H1 (cell line): ENCODE results near the gene SEC61B.

Experiments used
- CEBPB ChIP-seq: IDR thresholded peaks from 2 replicates; pipeline ENCODE4 v1.6.1; 2012; ENCODE audit warnings: low read depth, low read length
- CTCF ChIP-seq, 3 experiments: IDR thresholded peaks; 1 replicate in 2 of 3; 2 replicates in 1 of 3; pipeline versions ENCODE4 v1.5.1 to v1.6.1; 2011; ENCODE audit warnings: low read length in 3 of 3, mild to moderate bottlenecking in 3 of 3, inconsistent platforms in 2 of 3, low read depth in 1 of 3, moderate library complexity in 1 of 3; ENCODE audit not compliant: insufficient read depth in 1 of 3; ENCODE audit errors: control extremely low read depth in 1 of 3
- MAFK ChIP-seq: IDR thresholded peaks from 2 replicates; pipeline ENCODE4 v1.6.1; 2012; ENCODE audit warnings: low read depth, mild to moderate bottlenecking, improper control_type of control experiment, low read length
- NANOG ChIP-seq: IDR thresholded peaks from 2 replicates; pipeline ENCODE4 v1.6.1; 2011; ENCODE audit warnings: low read length, low read depth, mild to moderate bottlenecking, inconsistent platforms; ENCODE audit not compliant: insufficient read depth, poor library complexity, severe bottlenecking

GRCh38 chr9:99185934-99186333 lies 36.1 kb upstream of the SEC61B start:
- TF ChIP-seq CTCF (IDR thresholded peaks at IDR 0.05; ENCODE audit: control extremely low read depth in 1 of 3, insufficient read depth in 1 of 3, low read depth in 1 of 3, low read length in 3 of 3) (no peak), MAFK (no peak), CEBPB (no peak), NANOG (no peak)
